B cell (primary cell): ENCODE measurements around the gene COBL. TPM values are rescaled to one million over a fixed set of nuclear protein-coding genes. Genes with fewer than 3 reads are reported as not detected.

Source experiments
- ATAC-seq: fragments of 200-7000 bp; cut with Tn5 transposase; one replicate; pipeline ENCODE4 v1.10.0; 2021; ENCODE audit warnings: low read depth, mild to moderate bottlenecking, moderate number of reproducible peaks, moderate library complexity
- CTCF ChIA-PET: fragments of 350-600 bp; sonication (Branson Sonifier 250); formaldehyde crosslinking; loops from one replicate; lab custom pipeline; 2021; ENCODE audit warnings: antibody characterized with exemption, inconsistent platforms; lab: Charles Lee
- POLR2A ChIA-PET: fragments of 350-600 bp; sonication (Branson Sonifier 250); formaldehyde crosslinking; loops from one replicate; lab custom pipeline; 2021; ENCODE audit warnings: antibody characterized with exemption; lab: Charles Lee
- DNase-seq: peaks from one replicate; pipeline ENCODE4 v3.0.0; 2013
- H2AFZ ChIP-seq: 2 replicates; pipeline ENCODE4 v1.6.1; 2012; ENCODE audit warnings: mild to moderate bottlenecking, low read depth, low read length; ENCODE audit not compliant: insufficient read depth, poor library complexity, severe bottlenecking
- H3K27ac ChIP-seq, 2 donors: 1 replicate in 1 of 2; 2 replicates in 1 of 2; pipeline ENCODE4 v1.5.1; 2012 to 2013; ENCODE audit warnings: low read length in 2 of 2, mild to moderate bottlenecking in 2 of 2, moderate library complexity in 1 of 2
- H3K27me3 ChIP-seq, 4 experiments: fragments of 200-600 bp in 1 of 4; sonication (generic) in 1 of 4; replicated peaks in 1 of 4; 1 replicate in 2 of 4; 2 replicates in 2 of 4; pipeline versions ENCODE4 v1.6.1 to v1.7.0; 2013 to 2016; ENCODE audit warnings: low read length in 3 of 4, mild to moderate bottlenecking in 2 of 4, mixed read lengths in 1 of 4, moderate library complexity in 1 of 4; ENCODE audit not compliant: insufficient read depth in 4 of 4, control insufficient read depth in 3 of 4; ENCODE audit errors: control extremely low read depth in 1 of 4
- H3K36me3 ChIP-seq, 2 experiments: replicated peaks in 1 of 2; 1 replicate in 1 of 2; 2 replicates in 1 of 2; pipeline versions ENCODE4 v1.6.1 to v1.7.1; 2013; ENCODE audit warnings: low read length in 1 of 2; ENCODE audit not compliant: insufficient read depth in 2 of 2, control insufficient read depth in 1 of 2; ENCODE audit errors: control extremely low read depth in 1 of 2, extremely low read depth in 1 of 2
- H3K4me1 ChIP-seq, 2 donors: fragments of 200-600 bp in 1 of 2; sonication (generic) in 1 of 2; 1 replicate in 1 of 2; 2 replicates in 1 of 2; pipeline versions ENCODE4 v1.5.1 to v1.6.1; 2013 to 2017; ENCODE audit warnings: low read length in 2 of 2; ENCODE audit not compliant: control insufficient read depth in 2 of 2, insufficient read depth in 2 of 2
- H3K4me2 ChIP-seq: replicated peaks from 2 replicates; pipeline ENCODE3; 2012; ENCODE audit warnings: mild to moderate bottlenecking, low read depth, low read length; ENCODE audit not compliant: poor library complexity, severe bottlenecking
- H3K4me3 ChIP-seq, 5 experiments: fragments of 200-600 bp in 1 of 5; sonication (generic) in 1 of 5; 1 replicate in 3 of 5; 2 replicates in 2 of 5; pipeline versions ENCODE4 v1.5.1 to v1.7.0; 2011 to 2016; ENCODE audit warnings: low read length in 4 of 5, mild to moderate bottlenecking in 4 of 5, low read depth in 2 of 5, control low read depth in 1 of 5, moderate library complexity in 1 of 5; ENCODE audit not compliant: insufficient read depth in 1 of 5; ENCODE audit errors: control extremely low read depth in 1 of 5, extremely low read depth in 1 of 5
- H3K79me2 ChIP-seq: fragments of 200-600 bp; sonication (generic); one replicate; pipeline ENCODE4 v1.6.0; 2016; ENCODE audit warnings: low read length; ENCODE audit not compliant: control insufficient read depth, insufficient read depth
- H3K9ac ChIP-seq: fragments of 200-600 bp; sonication (generic); 2 replicates; pipeline ENCODE4 v1.6.1; 2017; ENCODE audit warnings: mild to moderate bottlenecking, low read length, moderate library complexity
- H3K9me3 ChIP-seq, 3 donors: one replicate each; pipeline versions ENCODE4 v1.6.1 to v1.7.1; 2013; ENCODE audit warnings: low read length in 2 of 3; ENCODE audit not compliant: control insufficient read depth in 2 of 3, insufficient read depth in 1 of 3; ENCODE audit errors: control extremely low read depth in 1 of 3
- H4K20me1 ChIP-seq: 2 replicates; pipeline ENCODE4 v1.6.0; 2012; ENCODE audit warnings: mild to moderate bottlenecking, low read length; ENCODE audit not compliant: insufficient read depth, control insufficient read depth, poor library complexity, severe bottlenecking
- H3K27ac Mint-ChIP-seq: one replicate; pipeline ENCODE4 v1.8.0; 2021; ENCODE audit warnings: mixed read lengths
- H3K27me3 Mint-ChIP-seq: one replicate; pipeline ENCODE4 v1.8.0; 2021; ENCODE audit warnings: mixed read lengths
- H3K4me1 Mint-ChIP-seq: one replicate; pipeline ENCODE4 v1.8.0; 2021; ENCODE audit warnings: mixed read lengths
- H3K4me3 Mint-ChIP-seq: one replicate; pipeline ENCODE4 v1.8.0; 2021; ENCODE audit warnings: mixed read lengths
- H3K9me3 Mint-ChIP-seq: one replicate; pipeline ENCODE4 v1.8.0; 2022; ENCODE audit warnings: mixed read lengths; ENCODE audit not compliant: insufficient read depth
- EZH2 ChIP-seq: IDR thresholded peaks from 2 replicates; pipeline ENCODE4 v1.6.1; 2012; ENCODE audit warnings: borderline replicate concordance, low read depth, mild to moderate bottlenecking, moderate library complexity, low read length; ENCODE audit not compliant: insufficient read depth, poor library complexity, severe bottlenecking
- WGBS: methylation state at CpG from one replicate; pipeline ENCODE4 v1.1.5; 2013; ENCODE audit warnings: missing lambda C conversion rate; ENCODE audit not compliant: insufficient coverage; 5-methylcytosine and 5-hydroxymethylcytosine counted together
- intact Hi-C: fragments of 100-400 bp; cut with micrococcal nuclease; formaldehyde crosslinking; loops from one replicate; pipeline ENCODE4 v1.10.0; 2022
- polyA plus RNA-seq: library from polyadenylated mRNA; depleted of rRNA; stranded (reverse); fragments of >200 nt; gene quantifications from 2 replicates; pipeline ENCODE4 v1.2.3, GENCODE V29; 2012
- total RNA-seq, 2 donors: library from RNA; stranded (reverse); fragments of 120-200 nt in 1 of 2; gene quantifications; 1 replicate in 1 of 2; 2 replicates in 1 of 2; pipeline versions ENCODE4 v1.2.3 to v1.2.4, GENCODE V29; 2013 to 2022
- TF ChIP-seq, protein P1 (sequence below): fragments of 200-600 bp; IDR thresholded peaks from one replicate; pipeline ENCODE4 v1.8.0; 2022; ENCODE audit warnings: antibody characterized with exemption, mild to moderate bottlenecking

Gene COBL
- total and polyA plus RNA-seq, 2 donors (not counting 1 experiment from before 2014, with no cell fraction given), result not detected

DNA sequence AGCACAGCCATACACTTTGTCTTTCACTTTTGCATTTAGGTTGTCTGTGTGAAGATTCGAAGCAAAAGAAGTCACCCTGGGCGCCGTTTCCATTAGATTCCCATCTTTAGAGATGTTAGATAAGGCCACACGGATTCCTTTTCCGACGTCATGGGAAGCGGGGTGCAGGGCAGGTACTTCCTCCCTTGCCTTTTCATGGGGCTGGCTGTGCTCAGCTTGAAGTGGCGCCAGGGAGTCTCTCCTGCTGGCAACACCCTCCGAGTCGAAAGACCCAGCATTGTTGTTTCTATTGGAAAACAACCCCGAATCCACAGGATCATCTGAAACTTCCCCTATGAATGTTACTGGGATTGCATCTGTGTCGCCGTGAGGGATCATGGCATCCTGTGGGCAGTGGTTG, 287.5 kb downstream of the COBL start:
- 85% methylated on average over 10 of the region's 13 CpGs for WGBS
- no peak for TF ChIP-seq EZH2
- TF ChIP-seq, protein P1, sequence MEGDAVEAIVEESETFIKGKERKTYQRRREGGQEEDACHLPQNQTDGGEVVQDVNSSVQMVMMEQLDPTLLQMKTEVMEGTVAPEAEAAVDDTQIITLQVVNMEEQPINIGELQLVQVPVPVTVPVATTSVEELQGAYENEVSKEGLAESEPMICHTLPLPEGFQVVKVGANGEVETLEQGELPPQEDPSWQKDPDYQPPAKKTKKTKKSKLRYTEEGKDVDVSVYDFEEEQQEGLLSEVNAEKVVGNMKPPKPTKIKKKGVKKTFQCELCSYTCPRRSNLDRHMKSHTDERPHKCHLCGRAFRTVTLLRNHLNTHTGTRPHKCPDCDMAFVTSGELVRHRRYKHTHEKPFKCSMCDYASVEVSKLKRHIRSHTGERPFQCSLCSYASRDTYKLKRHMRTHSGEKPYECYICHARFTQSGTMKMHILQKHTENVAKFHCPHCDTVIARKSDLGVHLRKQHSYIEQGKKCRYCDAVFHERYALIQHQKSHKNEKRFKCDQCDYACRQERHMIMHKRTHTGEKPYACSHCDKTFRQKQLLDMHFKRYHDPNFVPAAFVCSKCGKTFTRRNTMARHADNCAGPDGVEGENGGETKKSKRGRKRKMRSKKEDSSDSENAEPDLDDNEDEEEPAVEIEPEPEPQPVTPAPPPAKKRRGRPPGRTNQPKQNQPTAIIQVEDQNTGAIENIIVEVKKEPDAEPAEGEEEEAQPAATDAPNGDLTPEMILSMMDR, result no peak
- CTCF ChIA-PET, result no interaction called here

GRCh38 chr7:51027935-51028830, 288.4 kb downstream of the COBL start:
- no peak overlapping the region for H3K4me3 ChIP-seq
- H3K4me1 ChIP-seq, result no peaks in the 10 kb centered on the region
- no peak overlapping the region for H3K27ac ChIP-seq
- no peaks in the 10 kb centered on the region for H3K9me3 ChIP-seq
- ATAC-seq (no peak), DNase-seq (no peak)
- no peaks in the 10 kb centered on the region for H3K27me3 ChIP-seq
- H3K79me2 ChIP-seq, result no peaks in the 10 kb centered on the region
- no peak for TF ChIP-seq EZH2
- TF ChIP-seq, protein P1, result no peak
- WGBS, result 97% methylated on average over 10 of the region's 19 CpGs
- no peaks in the 10 kb centered on the region for H3K27me3 Mint-ChIP-seq
- no peak overlapping the region for H3K4me2 ChIP-seq
- ChIA-PET CTCF (no interaction called here), POLR2A (no interaction called here)
- H4K20me1 ChIP-seq, result no peaks in the 10 kb centered on the region
- no peaks in the 10 kb centered on the region for H3K36me3 ChIP-seq
- no peaks in the 10 kb centered on the region for H3K9me3 Mint-ChIP-seq
- intact Hi-C loops, result no loop called here
- no peak overlapping the region for H3K9ac ChIP-seq
- H3K4me3 Mint-ChIP-seq, result no peak overlapping the region
- H3K4me1 Mint-ChIP-seq, result no peaks in the 10 kb centered on the region
- no peak overlapping the region for H3K27ac Mint-ChIP-seq
- H2AFZ ChIP-seq, result no peak overlapping the region

More for the DNA sequence above, 287.5 kb downstream of the COBL start:
- Histone ChIP-seq H3K4me2 (no peak overlapping the region), H3K4me3 (no peak overlapping the region), H4K20me1 (no peaks in the 10 kb centered on the region), H3K27ac (no peak overlapping the region), H3K9me3 (no peaks in the 10 kb centered on the region), H3K27me3 (no peaks in the 10 kb centered on the region), H2AFZ (no peak overlapping the region), H3K9ac (no peak overlapping the region), H3K4me1 (no peaks in the 10 kb centered on the region), H3K79me2 (no peaks in the 10 kb centered on the region), H3K36me3 (no peaks in the 10 kb centered on the region)
- Mint-ChIP-seq H3K27me3 (no peaks in the 10 kb centered on the region), H3K4me3 (no peak overlapping the region), H3K9me3 (no peaks in the 10 kb centered on the region), H3K27ac (no peak overlapping the region), H3K4me1 (no peaks in the 10 kb centered on the region)
- POLR2A ChIA-PET, result no interaction called here
- no peak for DNase-seq
- no peak for ATAC-seq
- intact Hi-C loops, result no loop called here
